WTC11 (cell line): ENCODE data around the gene ABHD12B. TPM values are rescaled to one million over a fixed set of nuclear protein-coding genes. Genes with fewer than 3 reads are reported as not detected.

ENCODE experiments used
- ATAC-seq: fragments of 200-7000 bp; cut with Tn5 transposase; 2 replicates; pipeline ENCODE4 v1.10.0; 2021; ENCODE audit warnings: mild to moderate bottlenecking, moderate library complexity
- CTCF ChIA-PET: fragments of 300-600 bp; sonication (Branson Sonifier 250); formaldehyde crosslinking; loops from one replicate; lab custom pipeline; 2021; ENCODE audit warnings: antibody characterized with exemption; lab: Charles Lee
- POLR2A ChIA-PET: fragments of 350-600 bp; sonication (Branson Sonifier 250); formaldehyde crosslinking; loops from one replicate; lab custom pipeline; 2021; ENCODE audit warnings: antibody characterized with exemption; lab: Charles Lee
- DNase-seq: peaks from one replicate; pipeline ENCODE4 v3.0.0; 2021; ENCODE audit warnings: low spot score
- H3K27ac Mint-ChIP-seq: 2 replicates; pipeline ENCODE4 v1.8.0; 2021; ENCODE audit warnings: mixed read lengths
- H3K27me3 Mint-ChIP-seq: 2 replicates; pipeline ENCODE4 v1.8.0; 2021; ENCODE audit warnings: low read depth, mild to moderate bottlenecking, moderate library complexity, mixed read lengths
- H3K36me3 Mint-ChIP-seq: 2 replicates; pipeline ENCODE4 v1.8.0; 2021; ENCODE audit warnings: mixed read lengths
- H3K4me1 Mint-ChIP-seq: 2 replicates; pipeline ENCODE4 v1.8.0; 2022; ENCODE audit warnings: mixed read lengths
- H3K4me3 Mint-ChIP-seq: 2 replicates; pipeline ENCODE4 v1.8.0; 2021; ENCODE audit warnings: mild to moderate bottlenecking, moderate library complexity, mixed read lengths
- H3K9me3 Mint-ChIP-seq: 2 replicates; pipeline ENCODE4 v1.8.0; 2021; ENCODE audit warnings: mixed read lengths
- CREM ChIP-seq: sonication (generic); formaldehyde crosslinking; IDR thresholded peaks from 2 replicates; pipeline ENCODE4 v1.8.1; 2022; ENCODE audit warnings: mild to moderate bottlenecking, missing genetic modification reagents, moderate library complexity
- EMX1 ChIP-seq: fragments of 250-450 bp; sonication (Bioruptor Pico); IDR thresholded peaks from 2 replicates; pipeline ENCODE4 v1.8.0; 2021; ENCODE audit warnings: mild to moderate bottlenecking
- HMGA2 ChIP-seq: fragments of 250-450 bp; sonication (Bioruptor Pico); IDR thresholded peaks from 2 replicates; pipeline ENCODE4 v1.4.0; 2021; ENCODE audit warnings: mild to moderate bottlenecking, moderate library complexity
- KAT7 ChIP-seq: sonication (generic); formaldehyde crosslinking; IDR thresholded peaks from 2 replicates; pipeline ENCODE4 v1.8.1; 2023; ENCODE audit warnings: missing genetic modification reagents, mild to moderate bottlenecking, borderline replicate concordance
- NR2C2 ChIP-seq: sonication (generic); formaldehyde crosslinking; IDR thresholded peaks from 2 replicates; pipeline ENCODE4 v1.8.0; 2022; ENCODE audit warnings: mild to moderate bottlenecking, missing genetic modification reagents
- PRRX2 ChIP-seq: fragments of 250-450 bp; sonication (Bioruptor Pico); IDR thresholded peaks from 2 replicates; pipeline ENCODE4 v1.8.0; 2021; ENCODE audit warnings: mild to moderate bottlenecking
- TCF7 ChIP-seq: sonication (generic); formaldehyde crosslinking; IDR thresholded peaks from 2 replicates; pipeline ENCODE4 v1.8.0; 2022; ENCODE audit warnings: mild to moderate bottlenecking, low read depth, missing genetic modification reagents, moderate library complexity
- TEAD1 ChIP-seq: sonication (generic); formaldehyde crosslinking; IDR thresholded peaks from 2 replicates; pipeline ENCODE4 v1.8.0; 2022; ENCODE audit warnings: mild to moderate bottlenecking, missing genetic modification reagents
- TEAD4 ChIP-seq: sonication (generic); formaldehyde crosslinking; IDR thresholded peaks from 2 replicates; pipeline ENCODE4 v1.8.0; 2022; ENCODE audit warnings: mild to moderate bottlenecking, missing genetic modification reagents
- ZNF232 ChIP-seq: sonication (generic); formaldehyde crosslinking; IDR thresholded peaks from 2 replicates; pipeline ENCODE4 v1.8.0; 2022; ENCODE audit warnings: mild to moderate bottlenecking, missing genetic modification reagents
- ZNF263 ChIP-seq: sonication (generic); formaldehyde crosslinking; IDR thresholded peaks from 2 replicates; pipeline ENCODE4 v1.8.1; 2022; ENCODE audit warnings: low read depth, mild to moderate bottlenecking, moderate library complexity, missing genetic modification reagents
- ZNF423 ChIP-seq: fragments of 250-450 bp; sonication (Bioruptor Pico); IDR thresholded peaks from 2 replicates; pipeline ENCODE4 v2.1.2; 2022; ENCODE audit warnings: mild to moderate bottlenecking, moderate library complexity
- total RNA-seq: library from RNA; stranded (reverse); gene quantifications from 3 replicates; pipeline ENCODE4 v1.2.3, GENCODE V29; 2021
- TF ChIP-seq, protein P1 (sequence below): fragments of 250-450 bp; sonication (Bioruptor Pico); IDR thresholded peaks from 2 replicates; pipeline ENCODE4 v1.9.0; 2021; ENCODE audit warnings: mild to moderate bottlenecking, borderline replicate concordance
- TF ChIP-seq, protein P2 (sequence below): sonication (generic); formaldehyde crosslinking; IDR thresholded peaks from 2 replicates; pipeline ENCODE4 v1.8.1; 2023; ENCODE audit warnings: mild to moderate bottlenecking, missing genetic modification reagents
- TF ChIP-seq, protein P3 (sequence below): sonication (generic); formaldehyde crosslinking; IDR thresholded peaks from 2 replicates; pipeline ENCODE4 v1.8.0; 2022; ENCODE audit warnings: mild to moderate bottlenecking, missing genetic modification reagents
- TF ChIP-seq, protein P4 (sequence below): fragments of 250-450 bp; sonication (Bioruptor Pico); IDR thresholded peaks from 2 replicates; pipeline ENCODE4 v1.9.0; 2021; ENCODE audit warnings: mild to moderate bottlenecking
- TF ChIP-seq, protein P5 (sequence below): sonication (generic); formaldehyde crosslinking; IDR thresholded peaks from 2 replicates; pipeline ENCODE4 v1.8.1; 2023; ENCODE audit warnings: mild to moderate bottlenecking, missing genetic modification reagents, moderate library complexity

ABHD12B gene
- total RNA-seq, 1 experiment from 2014 or later: 156 TPM

DNA sequence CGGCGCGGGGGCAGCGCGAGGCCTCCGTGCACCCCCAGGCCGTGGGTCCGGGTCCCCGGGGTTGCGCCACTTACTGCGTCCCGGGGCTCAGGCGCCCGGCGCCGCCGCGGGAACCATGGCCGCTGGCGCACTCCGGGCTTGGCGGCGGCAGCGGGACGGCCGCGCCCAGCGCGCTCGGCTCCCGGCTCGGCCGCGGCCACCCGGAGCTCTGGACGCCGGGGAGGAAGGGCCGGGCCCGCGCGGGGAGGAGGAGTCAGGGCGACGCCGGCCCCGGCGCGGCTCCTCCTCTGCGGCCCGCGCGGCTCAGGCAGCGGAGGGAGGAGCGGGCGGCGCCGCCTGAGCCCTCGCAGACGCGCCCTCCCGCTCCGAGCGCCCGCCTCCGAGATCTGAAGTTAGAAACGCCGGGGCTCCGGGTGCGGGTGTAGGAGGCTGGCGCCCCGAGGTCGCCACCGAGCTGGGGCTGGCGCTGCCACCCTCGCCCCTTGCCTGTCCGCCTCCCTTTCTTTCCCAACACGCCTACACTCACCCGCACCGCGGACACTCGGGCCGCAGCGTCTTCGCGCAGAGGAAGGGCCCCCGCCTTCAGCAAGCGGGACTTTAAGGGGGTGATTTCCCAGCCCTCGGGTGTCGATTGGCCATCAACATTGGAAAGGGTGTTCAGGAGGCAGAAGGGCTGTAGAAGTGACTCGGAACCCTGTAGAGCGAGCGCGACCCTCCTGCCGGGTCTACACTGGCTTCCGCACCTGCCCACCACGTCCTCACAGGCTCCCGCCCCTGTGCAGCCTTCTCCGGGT, 40.7 kb upstream of the ABHD12B start, which contains the start of gene NIN (continued):
- TF ChIP-seq, protein P1, sequence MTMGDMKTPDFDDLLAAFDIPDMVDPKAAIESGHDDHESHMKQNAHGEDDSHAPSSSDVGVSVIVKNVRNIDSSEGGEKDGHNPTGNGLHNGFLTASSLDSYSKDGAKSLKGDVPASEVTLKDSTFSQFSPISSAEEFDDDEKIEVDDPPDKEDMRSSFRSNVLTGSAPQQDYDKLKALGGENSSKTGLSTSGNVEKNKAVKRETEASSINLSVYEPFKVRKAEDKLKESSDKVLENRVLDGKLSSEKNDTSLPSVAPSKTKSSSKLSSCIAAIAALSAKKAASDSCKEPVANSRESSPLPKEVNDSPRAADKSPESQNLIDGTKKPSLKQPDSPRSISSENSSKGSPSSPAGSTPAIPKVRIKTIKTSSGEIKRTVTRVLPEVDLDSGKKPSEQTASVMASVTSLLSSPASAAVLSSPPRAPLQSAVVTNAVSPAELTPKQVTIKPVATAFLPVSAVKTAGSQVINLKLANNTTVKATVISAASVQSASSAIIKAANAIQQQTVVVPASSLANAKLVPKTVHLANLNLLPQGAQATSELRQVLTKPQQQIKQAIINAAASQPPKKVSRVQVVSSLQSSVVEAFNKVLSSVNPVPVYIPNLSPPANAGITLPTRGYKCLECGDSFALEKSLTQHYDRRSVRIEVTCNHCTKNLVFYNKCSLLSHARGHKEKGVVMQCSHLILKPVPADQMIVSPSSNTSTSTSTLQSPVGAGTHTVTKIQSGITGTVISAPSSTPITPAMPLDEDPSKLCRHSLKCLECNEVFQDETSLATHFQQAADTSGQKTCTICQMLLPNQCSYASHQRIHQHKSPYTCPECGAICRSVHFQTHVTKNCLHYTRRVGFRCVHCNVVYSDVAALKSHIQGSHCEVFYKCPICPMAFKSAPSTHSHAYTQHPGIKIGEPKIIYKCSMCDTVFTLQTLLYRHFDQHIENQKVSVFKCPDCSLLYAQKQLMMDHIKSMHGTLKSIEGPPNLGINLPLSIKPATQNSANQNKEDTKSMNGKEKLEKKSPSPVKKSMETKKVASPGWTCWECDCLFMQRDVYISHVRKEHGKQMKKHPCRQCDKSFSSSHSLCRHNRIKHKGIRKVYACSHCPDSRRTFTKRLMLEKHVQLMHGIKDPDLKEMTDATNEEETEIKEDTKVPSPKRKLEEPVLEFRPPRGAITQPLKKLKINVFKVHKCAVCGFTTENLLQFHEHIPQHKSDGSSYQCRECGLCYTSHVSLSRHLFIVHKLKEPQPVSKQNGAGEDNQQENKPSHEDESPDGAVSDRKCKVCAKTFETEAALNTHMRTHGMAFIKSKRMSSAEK (CRISPR knock-in tag): no peak
- no peak for TF ChIP-seq TEAD4
- TF ChIP-seq KAT7 (CRISPR knock-in tag): 0 out of 2 replicates have a peak, but pooled peaks have one; percentile 57
- no peak for TF ChIP-seq ZNF232 (CRISPR knock-in tag)
- TF ChIP-seq ZNF263 (CRISPR knock-in tag): 0 out of 2 replicates have a peak, but pooled peaks have one; percentile 22
- TF ChIP-seq ZNF423: peak; percentile 80; the same call in 1 of the 2 replicates

DNA sequence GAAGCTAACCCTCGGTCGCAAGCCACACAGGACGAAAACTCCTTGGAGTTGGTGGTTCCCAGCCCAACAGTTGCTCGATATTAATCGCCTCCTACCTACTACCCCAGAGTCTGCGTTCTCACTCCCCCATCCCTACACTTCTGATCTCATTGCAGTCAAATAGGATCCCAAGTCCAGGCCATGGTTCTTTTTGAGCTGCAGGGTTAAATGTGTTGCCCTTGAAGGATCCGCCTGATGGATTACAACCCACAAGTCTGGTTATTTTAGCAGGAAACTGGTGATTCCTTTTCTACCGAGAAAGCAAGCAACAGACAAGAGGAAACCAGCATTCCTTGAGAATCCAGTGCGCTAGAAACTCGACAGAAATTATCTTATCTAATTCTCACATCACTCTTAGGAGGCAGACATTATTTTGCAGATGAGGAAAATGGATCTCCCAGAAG, 40.1 kb upstream of the ABHD12B start:
- Mint-ChIP-seq H3K27ac (0 out of 2 replicates have a peak overlapping the region, but pooled peaks have one; percentile 7), H3K36me3 (peaks cover 3% of the 10 kb centered on the region; the same call in 1 of the 2 replicates), H3K27me3 (peaks cover 76% of the 10 kb centered on the region), H3K4me1 (peaks cover 31% of the 10 kb centered on the region), H3K9me3 (no peaks in the 10 kb centered on the region), H3K4me3 (peak overlapping the region; percentile 94)
- ChIA-PET CTCF (interaction anchor here (0.6 to 5.3 kb wide), 3 partner anchors 28 to 187 kb away, joined by 3 to 51 read pairs (median 3); no protein-coding TSS in a partner anchor), POLR2A (interaction anchor here (0.6 kb wide), 1 partner anchor 28 kb away, joined by 3 read pairs; no protein-coding TSS in a partner anchor)
- ATAC-seq (no peak), DNase-seq (no peak)
- TF ChIP-seq, protein P2, sequence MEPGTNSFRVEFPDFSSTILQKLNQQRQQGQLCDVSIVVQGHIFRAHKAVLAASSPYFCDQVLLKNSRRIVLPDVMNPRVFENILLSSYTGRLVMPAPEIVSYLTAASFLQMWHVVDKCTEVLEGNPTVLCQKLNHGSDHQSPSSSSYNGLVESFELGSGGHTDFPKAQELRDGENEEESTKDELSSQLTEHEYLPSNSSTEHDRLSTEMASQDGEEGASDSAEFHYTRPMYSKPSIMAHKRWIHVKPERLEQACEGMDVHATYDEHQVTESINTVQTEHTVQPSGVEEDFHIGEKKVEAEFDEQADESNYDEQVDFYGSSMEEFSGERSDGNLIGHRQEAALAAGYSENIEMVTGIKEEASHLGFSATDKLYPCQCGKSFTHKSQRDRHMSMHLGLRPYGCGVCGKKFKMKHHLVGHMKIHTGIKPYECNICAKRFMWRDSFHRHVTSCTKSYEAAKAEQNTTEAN (CRISPR knock-in tag): peak; percentile 58; the same call in 1 of the 2 replicates
- TF ChIP-seq, protein P1 (CRISPR knock-in tag): no peak

DNA sequence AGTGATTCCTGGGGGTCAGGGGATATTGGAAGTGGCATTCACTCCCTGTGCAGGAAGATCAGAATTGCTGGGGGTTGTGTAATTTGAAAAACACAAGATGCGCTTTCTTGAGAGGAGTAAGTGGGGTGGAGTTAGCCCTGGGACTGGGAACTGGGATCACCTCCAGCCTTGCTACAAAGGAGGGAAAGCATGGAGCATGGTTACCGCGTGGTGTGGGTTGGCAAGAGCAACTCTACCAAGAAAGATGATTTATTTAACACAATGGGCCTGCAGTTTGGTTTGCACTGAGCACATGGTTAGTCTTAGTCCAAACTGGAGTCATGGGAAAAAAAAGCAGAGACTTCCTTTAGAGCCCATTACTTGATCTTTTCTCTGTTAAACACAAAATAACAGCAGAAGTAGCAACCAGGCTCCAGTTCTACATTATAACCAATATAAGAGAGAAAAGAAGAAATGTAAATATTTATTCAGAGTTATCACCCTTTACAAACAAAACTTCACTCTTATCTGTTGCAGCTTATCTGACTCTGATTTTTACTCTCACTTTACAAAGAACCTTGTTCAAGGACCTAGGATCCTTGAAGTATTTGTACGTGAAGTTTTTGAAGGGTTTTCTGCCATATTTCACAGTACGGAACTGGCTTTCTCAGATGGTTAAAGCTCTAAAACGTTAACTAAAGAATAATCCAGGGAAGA, 38.8 kb upstream of the ABHD12B start:
- Mint-ChIP-seq H3K4me1 (peaks cover 31% of the 10 kb centered on the region), H3K27me3 (peaks cover 62% of the 10 kb centered on the region), H3K27ac (no peak overlapping the region), H3K9me3 (no peaks in the 10 kb centered on the region), H3K4me3 (no peak overlapping the region), H3K36me3 (no peaks in the 10 kb centered on the region)
- no peak for ATAC-seq
- ChIA-PET CTCF (interaction anchor here (5.3 kb wide), 1 partner anchor 27 kb away, joined by 51 read pairs; no protein-coding TSS in a partner anchor), POLR2A (no interaction called here)
- no peak for DNase-seq
- TF ChIP-seq, protein P3, sequence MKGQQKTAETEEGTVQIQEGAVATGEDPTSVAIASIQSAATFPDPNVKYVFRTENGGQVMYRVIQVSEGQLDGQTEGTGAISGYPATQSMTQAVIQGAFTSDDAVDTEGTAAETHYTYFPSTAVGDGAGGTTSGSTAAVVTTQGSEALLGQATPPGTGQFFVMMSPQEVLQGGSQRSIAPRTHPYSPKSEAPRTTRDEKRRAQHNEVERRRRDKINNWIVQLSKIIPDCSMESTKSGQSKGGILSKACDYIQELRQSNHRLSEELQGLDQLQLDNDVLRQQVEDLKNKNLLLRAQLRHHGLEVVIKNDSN (CRISPR knock-in tag): no peak
- TF ChIP-seq NR2C2 (CRISPR knock-in tag) (no peak), CREM (CRISPR knock-in tag) (no peak), TEAD4 (no peak), HMGA2 (CRISPR knock-in tag) (no peak), KAT7 (CRISPR knock-in tag) (no peak), EMX1 (CRISPR knock-in tag) (no peak), PRRX2 (CRISPR knock-in tag) (no peak), TEAD1 (CRISPR knock-in tag) (no peak), TCF7 (CRISPR knock-in tag) (no peak)
- TF ChIP-seq, protein P4, sequence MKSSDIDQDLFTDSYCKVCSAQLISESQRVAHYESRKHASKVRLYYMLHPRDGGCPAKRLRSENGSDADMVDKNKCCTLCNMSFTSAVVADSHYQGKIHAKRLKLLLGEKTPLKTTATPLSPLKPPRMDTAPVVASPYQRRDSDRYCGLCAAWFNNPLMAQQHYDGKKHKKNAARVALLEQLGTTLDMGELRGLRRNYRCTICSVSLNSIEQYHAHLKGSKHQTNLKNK: no peak
- TF ChIP-seq, protein P5, sequence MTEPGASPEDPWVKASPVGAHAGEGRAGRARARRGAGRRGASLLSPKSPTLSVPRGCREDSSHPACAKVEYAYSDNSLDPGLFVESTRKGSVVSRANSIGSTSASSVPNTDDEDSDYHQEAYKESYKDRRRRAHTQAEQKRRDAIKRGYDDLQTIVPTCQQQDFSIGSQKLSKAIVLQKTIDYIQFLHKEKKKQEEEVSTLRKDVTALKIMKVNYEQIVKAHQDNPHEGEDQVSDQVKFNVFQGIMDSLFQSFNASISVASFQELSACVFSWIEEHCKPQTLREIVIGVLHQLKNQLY (CRISPR knock-in tag): no peak
